Hindlimb muscle (tissue), 1 donor: ENCODE results near the gene HOMEZ. TPM values are rescaled to one million over a fixed set of nuclear protein-coding genes. Genes with fewer than 3 reads are reported as not detected.

Experiments used
- polyA plus RNA-seq: library from polyadenylated mRNA; unstranded; fragments of 120-200 nt; gene quantifications from one replicate; pipeline ENCODE4 v1.2.1, GENCODE V29; 2013; ENCODE audit not compliant: insufficient read length

Gene HOMEZ
- polyA plus RNA-seq, 1 donor = 11.2 TPM

Other genes starting within 250 kb of the HOMEZ start
- gene PSMB11, start 243.9 kb downstream of the HOMEZ start, polyA plus RNA-seq = not detected
- gene CDH24, start 228.6 kb downstream of the HOMEZ start, polyA plus RNA-seq = 4.0 TPM
- gene ACIN1, start 191.0 kb downstream of the HOMEZ start, polyA plus RNA-seq = 143 TPM
- gene C14orf119, start 190.6 kb downstream of the HOMEZ start, polyA plus RNA-seq = 42.4 TPM
- gene CIROP, start 181.1 kb downstream of the HOMEZ start, polyA plus RNA-seq = not detected
- gene CEBPE, start 166.9 kb downstream of the HOMEZ start, polyA plus RNA-seq = not detected
- gene SLC7A8, start 102.5 kb downstream of the HOMEZ start, polyA plus RNA-seq = 5.6 TPM
- gene RNF212B, start 48.2 kb downstream of the HOMEZ start, polyA plus RNA-seq = 0.62 TPM
- gene PPP1R3E, start 16.7 kb upstream of the HOMEZ start, polyA plus RNA-seq = 16.8 TPM
- gene BCL2L2, start 20.7 kb upstream of the HOMEZ start, polyA plus RNA-seq = 35.6 TPM
- 112 TPM for gene PABPN1, start 35.3 kb upstream of the HOMEZ start, polyA plus RNA-seq
- gene SLC22A17, start 66.8 kb upstream of the HOMEZ start, polyA plus RNA-seq = 21.2 TPM
- gene EFS, start 79.0 kb upstream of the HOMEZ start, polyA plus RNA-seq = 56.9 TPM
- not detected for gene IL25, start 86.7 kb upstream of the HOMEZ start, polyA plus RNA-seq
- 1.6 TPM for gene CMTM5, start 90.9 kb upstream of the HOMEZ start, polyA plus RNA-seq
- 3.2 TPM for gene MYH6, start 122.1 kb upstream of the HOMEZ start, polyA plus RNA-seq
- gene MYH7, start 149.5 kb upstream of the HOMEZ start, polyA plus RNA-seq = 525 TPM
- 34.3 TPM for gene NGDN, start 183.6 kb upstream of the HOMEZ start, polyA plus RNA-seq